H1 (cell line): Measurements from ENCODE around the gene FGD4. TPM values are rescaled to one million over a fixed set of nuclear protein-coding genes. Genes with fewer than 3 reads are reported as not detected.
A peak's percentile ranks its signal among the peaks of the same experiment; 100 is the strongest.

Experiments
- CTCF ChIA-PET: fragments of 300-600 bp; sonication (Branson Sonifier 250); formaldehyde crosslinking; loops from one replicate; lab custom pipeline; 2021; ENCODE audit not compliant: partially characterized antibody; lab: Charles Lee
- POLR2A ChIA-PET: fragments of 300-600 bp; sonication (Branson Sonifier 250); formaldehyde crosslinking; loops from one replicate; lab custom pipeline; 2021; ENCODE audit warnings: inconsistent platforms; ENCODE audit not compliant: partially characterized antibody; lab: Charles Lee
- DNase-seq, 2 experiments: peaks; one replicate each; pipeline versions ENCODE4 v3.0.0 to v3.0.0-alpha.2; 2010 to 2022; ENCODE audit warnings: low spot score in 2 of 2, low read depth in 1 of 2, mixed read lengths in 1 of 2
- FAIRE-seq: peaks from 2 replicates; lab custom pipeline; 2011; peaks lifted over from hg19 to GRCh38; lab: Jason Lieb, UNC
- H2AFZ ChIP-seq: 2 replicates; pipeline ENCODE4 v1.8.1; 2012; ENCODE audit warnings: low read length, inconsistent platforms
- H2AK5ac ChIP-seq: 2 replicates; pipeline ENCODE4 v1.6.1; 2013; ENCODE audit warnings: low read depth, low read length
- H2BK120ac ChIP-seq: replicated peaks from 2 replicates; pipeline ENCODE3; 2013; ENCODE audit warnings: low read depth, low read length, inconsistent platforms
- H2BK12ac ChIP-seq: 2 replicates; pipeline ENCODE4 v1.6.1; 2013; ENCODE audit warnings: low read depth, low read length
- H2BK15ac ChIP-seq: 2 replicates; pipeline ENCODE4 v1.6.1; 2013; ENCODE audit warnings: low read length
- H2BK20ac ChIP-seq: 2 replicates; pipeline ENCODE4 v1.6.1; 2013; ENCODE audit warnings: low read length
- H2BK5ac ChIP-seq: 2 replicates; pipeline ENCODE4 v1.6.1; 2013; ENCODE audit warnings: low read depth, low read length
- H3K14ac ChIP-seq: 2 replicates; pipeline ENCODE4 v1.6.1; 2013; ENCODE audit warnings: inconsistent platforms; ENCODE audit not compliant: insufficient read length
- H3K18ac ChIP-seq: 2 replicates; pipeline ENCODE4 v1.6.1; 2013; ENCODE audit warnings: low read length; ENCODE audit errors: extremely low read depth
- H3K23ac ChIP-seq: 2 replicates; pipeline ENCODE4 v1.6.1; 2013; ENCODE audit warnings: inconsistent platforms; ENCODE audit not compliant: insufficient read length
- H3K23me2 ChIP-seq: 2 replicates; pipeline ENCODE4 v1.6.1; 2013; ENCODE audit warnings: low read depth, low read length
- H3K27ac ChIP-seq: 2 replicates; pipeline ENCODE4 v1.6.1; 2011; ENCODE audit warnings: low read depth, low read length, inconsistent platforms
- H3K27me3 ChIP-seq, 4 experiments: replicated peaks in 1 of 4; 1 replicate in 1 of 4; 2 replicates in 3 of 4; pipeline versions ENCODE4 v1.6.1 to v1.8.1; 2011 to 2013; ENCODE audit warnings: low read length in 3 of 4, mild to moderate bottlenecking in 3 of 4, inconsistent platforms in 2 of 4, mixed read lengths in 2 of 4, moderate library complexity in 1 of 4; ENCODE audit not compliant: control insufficient read depth in 3 of 4, insufficient read depth in 3 of 4; ENCODE audit errors: extremely low read depth in 1 of 4
- H3K36me3 ChIP-seq, 4 experiments: 2 replicates each; pipeline versions ENCODE4 v1.6.1 to v1.8.1; 2011 to 2013; ENCODE audit warnings: mild to moderate bottlenecking in 4 of 4, low read length in 3 of 4, moderate library complexity in 2 of 4, control low read depth in 1 of 4, inconsistent platforms in 1 of 4; ENCODE audit not compliant: insufficient read depth in 4 of 4, control insufficient read depth in 2 of 4
- H3K4ac ChIP-seq: replicated peaks from 2 replicates; pipeline ENCODE3; 2013; ENCODE audit warnings: low read length, low read depth, mixed read lengths, inconsistent platforms; ENCODE audit not compliant: insufficient read length
- H3K4me1 ChIP-seq, 4 experiments: replicated peaks in 1 of 4; 1 replicate in 1 of 4; 2 replicates in 3 of 4; pipeline versions ENCODE4 v1.6.1 to v1.8.1; 2011 to 2013; ENCODE audit warnings: low read length in 3 of 4, inconsistent platforms in 2 of 4, mixed read lengths in 1 of 4; ENCODE audit not compliant: insufficient read depth in 4 of 4, control insufficient read depth in 3 of 4
- H3K4me2 ChIP-seq, 2 experiments: 2 replicates each; pipeline versions ENCODE4 v1.6.1 to v1.8.1; 2011 to 2013; ENCODE audit warnings: low read depth in 2 of 2, low read length in 2 of 2, control low read depth in 1 of 2, inconsistent platforms in 1 of 2, mild to moderate bottlenecking in 1 of 2; ENCODE audit not compliant: insufficient read depth in 1 of 2
- H3K4me3 ChIP-seq, 4 experiments: fragments of 200-600, 300-600 bp in 1 of 4; sonication (generic), shearing (Covaris generic), sonication (Bioruptor Twin) in 1 of 4; 2 replicates each; pipeline versions ENCODE4 v1.5.1 to v1.8.1; 2011 to 2016; ENCODE audit warnings: low read length in 4 of 4, low read depth in 3 of 4, control low read depth in 2 of 4, inconsistent platforms in 2 of 4, mild to moderate bottlenecking in 2 of 4, mixed read lengths in 1 of 4, moderate library complexity in 1 of 4; ENCODE audit not compliant: insufficient read depth in 2 of 4; ENCODE audit errors: extremely low read depth in 1 of 4
- H3K56ac ChIP-seq: replicated peaks from 2 replicates; pipeline ENCODE3; 2013; ENCODE audit warnings: low read depth, mild to moderate bottlenecking, mixed read lengths, low read length, inconsistent platforms; ENCODE audit not compliant: insufficient read length
- H3K79me1 ChIP-seq: 2 replicates; pipeline ENCODE4 v1.6.1; 2013; ENCODE audit warnings: low read depth, low read length, control low read depth
- H3K79me2 ChIP-seq, 2 experiments: 2 replicates each; pipeline versions ENCODE4 v1.6.1 to v1.8.1; 2012 to 2013; ENCODE audit warnings: low read length in 2 of 2, mild to moderate bottlenecking in 2 of 2, inconsistent platforms in 1 of 2; ENCODE audit not compliant: insufficient read depth in 2 of 2, control insufficient read depth in 1 of 2
- H3K9ac ChIP-seq, 4 experiments: replicated peaks in 1 of 4; 1 replicate in 1 of 4; 2 replicates in 3 of 4; pipeline versions ENCODE4 v1.6.1 to v1.8.1; 2011 to 2013; ENCODE audit warnings: low read depth in 3 of 4, low read length in 3 of 4, control low read depth in 2 of 4, mild to moderate bottlenecking in 2 of 4, moderate library complexity in 2 of 4, inconsistent platforms in 1 of 4; ENCODE audit errors: extremely low read depth in 1 of 4
- H3K9me3 ChIP-seq, 2 experiments: 2 replicates each; pipeline versions ENCODE4 v1.6.1 to v1.8.1; 2012 to 2013; ENCODE audit warnings: mild to moderate bottlenecking in 2 of 2, moderate library complexity in 2 of 2, control low read depth in 1 of 2, inconsistent platforms in 1 of 2, low read depth in 1 of 2, low read length in 1 of 2, mixed read lengths in 1 of 2; ENCODE audit not compliant: insufficient read depth in 2 of 2
- H4K20me1 ChIP-seq, 2 experiments: replicated peaks in 1 of 2; 2 replicates each; pipeline versions ENCODE3 to v1.8.1; 2011 to 2013; ENCODE audit warnings: inconsistent platforms in 2 of 2, low read length in 2 of 2, mild to moderate bottlenecking in 1 of 2; ENCODE audit not compliant: insufficient read depth in 2 of 2, control insufficient read depth in 1 of 2
- H4K5ac ChIP-seq: 2 replicates; pipeline ENCODE4 v1.6.1; 2013; ENCODE audit warnings: low read length, low read depth, mixed read lengths, inconsistent platforms; ENCODE audit not compliant: insufficient read length
- H4K8ac ChIP-seq: 2 replicates; pipeline ENCODE4 v1.8.0; 2013; ENCODE audit warnings: mild to moderate bottlenecking, moderate library complexity, low read length, inconsistent platforms; ENCODE audit not compliant: insufficient read depth; ENCODE audit errors: extremely low read depth
- H4K91ac ChIP-seq: replicated peaks from 2 replicates; pipeline ENCODE3; 2013; ENCODE audit warnings: low read length, mixed read lengths, inconsistent platforms; ENCODE audit not compliant: insufficient read length
- ATF2 ChIP-seq: IDR thresholded peaks from 2 replicates; pipeline ENCODE4 v1.6.1; 2012; ENCODE audit warnings: low read length, inconsistent platforms
- CREB1 ChIP-seq: IDR thresholded peaks from 2 replicates; pipeline ENCODE4 v1.6.1; 2012; ENCODE audit warnings: inconsistent platforms
- EZH2 ChIP-seq: fragments of 200-600 bp; sonication (generic); IDR thresholded peaks from 2 replicates; pipeline ENCODE4 v1.7.1; 2012; ENCODE audit warnings: low read depth, mild to moderate bottlenecking, moderate library complexity, low read length, inconsistent platforms; ENCODE audit not compliant: severe bottlenecking
- FOSL1 ChIP-seq: IDR thresholded peaks from 2 replicates; pipeline ENCODE4 v1.6.1; 2011; ENCODE audit warnings: mild to moderate bottlenecking, low read depth, low read length, moderate library complexity; ENCODE audit not compliant: insufficient read depth
- RXRA ChIP-seq: IDR thresholded peaks from 2 replicates; pipeline ENCODE4 v1.6.1; 2011; ENCODE audit warnings: low read depth, mild to moderate bottlenecking, low read length, moderate library complexity; ENCODE audit not compliant: insufficient read depth
- WGBS, 2 experiments: shearing (Covaris generic) in 1 of 2; methylation state at CpG; one replicate each; pipeline versions ENCODE4 v1.1.6 to v1.1.7; 2013 to 2015; ENCODE audit warnings: low lambda C conversion rate in 2 of 2, mixed read lengths in 2 of 2, inconsistent platforms in 1 of 2, low coverage in 1 of 2, missing lambda C conversion rate in 1 of 2; ENCODE audit not compliant: insufficient replicate concordance in 2 of 2, insufficient coverage in 1 of 2, insufficient read length in 1 of 2; ENCODE audit errors: extremely low coverage in 1 of 2, missing lambda C conversion rate in 1 of 2; 5-methylcytosine and 5-hydroxymethylcytosine counted together
- polyA plus RNA-seq, 7 experiments: library from polyadenylated mRNA; depleted of rRNA in 3 of 7; stranded (reverse) in 5 of 7; unstranded in 2 of 7; fragments of >200 nt in 5 of 7; fragments of 200-250 nt in 2 of 7; gene quantifications; 1 replicate in 5 of 7; 2 replicates in 1 of 7; 4 replicates in 1 of 7; pipeline versions ENCODE4 v1.2.1 to v1.2.3, GENCODE V29; 2011 to 2013; ENCODE audit warnings: missing spikeins in 2 of 7, mixed read lengths in 2 of 7
- total RNA-seq: library from RNA; stranded (reverse); fragmentation: NEBNext Ultra II Directional; extraction: Animal tissue kit (Norgen Biotek cat#: 25700); gene quantifications from 2 replicates; pipeline ENCODE4 v1.2.1, GENCODE V29; 2021

FGD4 gene
- total and polyA plus RNA-seq, 2 of the 8 experiments (the other 6 are each of a cell fraction or from before 2014, with no cell fraction given) = 8.5 to 48.2 TPM

GRCh38 chr12:32476446-32476845 lies 77.1 kb downstream of the FGD4 start:
- H3K4me3 ChIP-seq = no peak overlapping the region
- H4K20me1 ChIP-seq = peaks cover 0 to 8% of the 10 kb centered on the region in 2 experiments
- no peak overlapping the region for H2AK5ac ChIP-seq
- DNase-seq (no peak), FAIRE-seq (no peak)
- H2AFZ ChIP-seq = no peak overlapping the region
- ChIA-PET CTCF (interaction anchor here (0.9 to 1.2 kb wide), 3 partner anchors 14 to 181 kb away, joined by 3 to 4 read pairs (median 4); no protein-coding TSS in a partner anchor), POLR2A (interaction anchor here (1.3 to 4.0 kb wide), 2 partner anchors 10 to 13 kb away, joined by 5 to 19 read pairs; no protein-coding TSS in a partner anchor)
- H3K79me1 ChIP-seq = peaks cover 11% of the 10 kb centered on the region
- H3K9ac ChIP-seq = no peak overlapping the region; a peak in 1 of 7 replicates
- H3K27ac ChIP-seq = no peak overlapping the region
- no peaks in the 10 kb centered on the region; a peak in 2 of 7 replicates for H3K4me1 ChIP-seq
- no peaks in the 10 kb centered on the region for H3K9me3 ChIP-seq
- no peak overlapping the region for H3K18ac ChIP-seq
- H3K23ac ChIP-seq = no peak overlapping the region
- peaks cover 0 to 69% of the 10 kb centered on the region in 2 experiments; a peak in 2 of 4 replicates for H3K79me2 ChIP-seq
- 92% methylated on average over 3 of the region's 3 CpGs; no CpG with 5 or more reads in 1 of the 2 experiments for WGBS, 2 experiments
- TF ChIP-seq ATF2 (no peak), FOSL1 (no peak), EZH2 (no peak), RXRA (no peak), CREB1 (no peak)
- H3K23me2 ChIP-seq = no peaks in the 10 kb centered on the region
- no peak overlapping the region for H3K4ac ChIP-seq
- H2BK120ac ChIP-seq = no peak overlapping the region
- no peak overlapping the region for H3K14ac ChIP-seq
- H2BK5ac ChIP-seq = 0 out of 2 replicates have a peak overlapping the region, but pooled peaks have one; percentile 3
- H2BK15ac ChIP-seq = no peak overlapping the region
- H3K56ac ChIP-seq = no peak overlapping the region
- no peak overlapping the region for H4K91ac ChIP-seq
- no peaks in the 10 kb centered on the region for H3K27me3 ChIP-seq
- H4K8ac ChIP-seq = no peak overlapping the region
- H3K36me3 ChIP-seq = peaks cover 0 to 21% (median 0%) of the 10 kb centered on the region in 4 experiments; a peak in 3 of 8 replicates
- H3K4me2 ChIP-seq = no peak overlapping the region
- H4K5ac ChIP-seq = no peak overlapping the region
- H2BK20ac ChIP-seq = no peak overlapping the region
- no peak overlapping the region for H2BK12ac ChIP-seq
